Neural cell (in vitro differentiated cells): ENCODE results near the gene NFKBIZ. TPM values are rescaled to one million over a fixed set of nuclear protein-coding genes. Genes with fewer than 3 reads are reported as not detected.

Source experiments
- H2AFZ ChIP-seq: fragments of 200-600, 300-800 bp; sonication (generic), shearing (Covaris generic); 2 replicates; pipeline ENCODE4 v1.6.0; 2014; ENCODE audit warnings: low read depth, mild to moderate bottlenecking, antibody characterized with exemption, low read length, moderate library complexity
- H3F3A ChIP-seq: fragments of 200-600 bp; shearing (Covaris generic); 2 replicates; pipeline ENCODE4 v1.6.1; 2016; ENCODE audit warnings: mild to moderate bottlenecking, moderate library complexity, mixed read lengths, antibody characterized with exemption, low read length; ENCODE audit not compliant: insufficient read depth, poor library complexity, severe bottlenecking
- H3K27ac ChIP-seq: fragments of 200-600, 300-800 bp; sonication (generic), shearing (Covaris generic); 2 replicates; pipeline ENCODE4 v1.5.1; 2014; ENCODE audit warnings: mild to moderate bottlenecking, low read length, moderate library complexity
- H3K27me3 ChIP-seq: fragments of 300-800, 200-600 bp; sonication (generic), shearing (Covaris generic); 2 replicates; pipeline ENCODE4 v1.6.0; 2014; ENCODE audit warnings: mild to moderate bottlenecking, low read depth, low read length, moderate library complexity; ENCODE audit not compliant: insufficient read depth
- H3K36me3 ChIP-seq: fragments of 300-800, 200-600 bp; sonication (generic), shearing (Covaris generic); 2 replicates; pipeline ENCODE4 v1.5.1; 2014; ENCODE audit warnings: mild to moderate bottlenecking, antibody characterized with exemption, low read length, moderate library complexity; ENCODE audit not compliant: insufficient read depth
- H3K4me2 ChIP-seq: fragments of 300-800, 200-600 bp; sonication (generic), shearing (Covaris generic); 2 replicates; pipeline ENCODE4 v1.6.0; 2014; ENCODE audit warnings: mild to moderate bottlenecking, low read length
- H3K4me3 ChIP-seq: fragments of 300-800, 200-600 bp; sonication (generic), shearing (Covaris generic); 2 replicates; pipeline ENCODE4 v1.5.1; 2014; ENCODE audit warnings: mild to moderate bottlenecking, low read length, moderate library complexity
- H3K79me2 ChIP-seq: fragments of 200-600 bp; shearing (Covaris generic); replicated peaks from 2 replicates; pipeline ENCODE4 v1.6.0; 2014; ENCODE audit warnings: mild to moderate bottlenecking, low read length, moderate library complexity; ENCODE audit not compliant: insufficient read depth
- H3K9ac ChIP-seq: fragments of 300-800, 200-600 bp; sonication (generic), shearing (Covaris generic); 2 replicates; pipeline ENCODE4 v1.6.1; 2016; ENCODE audit warnings: mild to moderate bottlenecking, low read length, mixed read lengths
- H3K9me2 ChIP-seq: fragments of 200-600 bp; shearing (Covaris generic); 2 replicates; pipeline ENCODE4 v1.6.1; 2016; ENCODE audit warnings: mild to moderate bottlenecking, low read length, mixed read lengths; ENCODE audit not compliant: insufficient read depth
- H3K9me3 ChIP-seq: fragments of 200-600, 300-800 bp; sonication (generic), shearing (Covaris generic); 2 replicates; pipeline ENCODE4 v1.6.1; 2016; ENCODE audit warnings: mild to moderate bottlenecking, mixed run types, low read length, moderate library complexity, mixed read lengths
- H4K20me1 ChIP-seq: fragments of 200-600 bp; shearing (Covaris generic); 2 replicates; pipeline ENCODE4 v1.6.1; 2016; ENCODE audit warnings: mild to moderate bottlenecking, mixed run types; ENCODE audit not compliant: insufficient read depth
- CTCF ChIP-seq: fragments of 450-650 bp; IDR thresholded peaks from 2 replicates; pipeline ENCODE4 v1.5.1; 2014; ENCODE audit warnings: antibody characterized with exemption, mild to moderate bottlenecking, moderate library complexity; ENCODE audit not compliant: poor library complexity, severe bottlenecking
- EP300 ChIP-seq: fragments of 450-650 bp; conservative IDR thresholded peaks from 2 replicates; pipeline ENCODE4 v1.6.1; 2014; ENCODE audit warnings: antibody characterized with exemption, mild to moderate bottlenecking, moderate library complexity; ENCODE audit not compliant: poor library complexity, severe bottlenecking
- EZH2 ChIP-seq: fragments of 200-600, 300-800 bp; shearing (Covaris generic), sonication (generic); IDR thresholded peaks from 2 replicates; pipeline ENCODE4 v1.6.1; 2014; ENCODE audit warnings: antibody characterized with exemption, low read length, borderline replicate concordance, mild to moderate bottlenecking; ENCODE audit not compliant: insufficient read depth, poor library complexity, severe bottlenecking
- MXI1 ChIP-seq: fragments of 450-650 bp; conservative IDR thresholded peaks from 2 replicates; pipeline ENCODE4 v1.6.1; 2014; ENCODE audit warnings: antibody characterized with exemption, mild to moderate bottlenecking; ENCODE audit not compliant: poor library complexity, severe bottlenecking
- POLR2AphosphoS5 ChIP-seq: IDR thresholded peaks from 2 replicates; pipeline ENCODE4 v1.6.1; 2012
- RAD21 ChIP-seq: fragments of 450-650 bp; conservative IDR thresholded peaks from 2 replicates; pipeline ENCODE4 v1.6.1; 2014; ENCODE audit warnings: antibody characterized with exemption, mild to moderate bottlenecking, moderate library complexity
- REST ChIP-seq: IDR thresholded peaks from 2 replicates; pipeline ENCODE4 v1.6.1; 2012; ENCODE audit warnings: borderline replicate concordance
- SMC3 ChIP-seq: fragments of 450-650 bp; conservative IDR thresholded peaks from 2 replicates; pipeline ENCODE4 v1.6.1; 2014; ENCODE audit warnings: antibody characterized with exemption, mild to moderate bottlenecking, moderate library complexity; ENCODE audit not compliant: poor library complexity
- TAF1 ChIP-seq: IDR thresholded peaks from 2 replicates; pipeline ENCODE4 v1.6.1; 2012; ENCODE audit warnings: low read depth
- polyA plus RNA-seq: library from polyadenylated mRNA; depleted of rRNA; stranded (reverse); fragments of >200 nt; gene quantifications from 2 replicates; pipeline ENCODE4 v1.2.3, GENCODE V29; 2014

Gene NFKBIZ
- polyA plus RNA-seq, 1 donor from 2014 or later, result 0.84 TPM

- TF ChIP-seq RAD21, result no peak
- no peak for TF ChIP-seq CTCF
- TF ChIP-seq MXI1, result no peak
- TF ChIP-seq POLR2AphosphoS5, result no peak
- H2AFZ ChIP-seq, result no peak overlapping the region
- no peaks in the 10 kb centered on the region for H3F3A ChIP-seq
- no peaks in the 10 kb centered on the region for H3K27me3 ChIP-seq
- no peak overlapping the region for H3K9ac ChIP-seq
- no peak overlapping the region for H3K4me2 ChIP-seq
- H3K4me3 ChIP-seq, result no peak overlapping the region
- no peaks in the 10 kb centered on the region for H3K9me3 ChIP-seq
- H3K36me3 ChIP-seq, result peaks cover 6% of the 10 kb centered on the region
- no peaks in the 10 kb centered on the region for H3K79me2 ChIP-seq
- H3K27ac ChIP-seq, result no peak overlapping the region
- no peaks in the 10 kb centered on the region for H4K20me1 ChIP-seq
- no peaks in the 10 kb centered on the region for H3K9me2 ChIP-seq
These were observed 45.4 kb upstream of the NFKBIZ start for GRCh38 chr3:101803939-101804338.

GRCh38 chr3:101806491-101806890 is 42.8 kb upstream of the NFKBIZ start:
- no peaks in the 10 kb centered on the region for H3K79me2 ChIP-seq
- H3K9ac ChIP-seq, result no peak overlapping the region
- TF ChIP-seq REST, result no peak
- TF ChIP-seq EP300, result no peak
- no peak for TF ChIP-seq SMC3
- TF ChIP-seq CTCF, result no peak
- TF ChIP-seq MXI1, result no peak
- TF ChIP-seq POLR2AphosphoS5, result no peak
- no peak for TF ChIP-seq RAD21
- TF ChIP-seq EZH2, result no peak
- no peak for TF ChIP-seq TAF1

More at GRCh38 chr3:101806491-101806890, 42.8 kb upstream of the NFKBIZ start:
- no peaks in the 10 kb centered on the region for H3K9me3 ChIP-seq
- H3K36me3 ChIP-seq, result peaks cover 6% of the 10 kb centered on the region
- H3K4me3 ChIP-seq, result no peak overlapping the region
- H3K27me3 ChIP-seq, result no peaks in the 10 kb centered on the region
- H3K9me2 ChIP-seq, result no peaks in the 10 kb centered on the region
- no peaks in the 10 kb centered on the region for H3F3A ChIP-seq
- no peaks in the 10 kb centered on the region for H4K20me1 ChIP-seq
- H2AFZ ChIP-seq, result no peak overlapping the region
- no peak overlapping the region for H3K4me2 ChIP-seq
- no peak overlapping the region for H3K27ac ChIP-seq
